NCI-H510A (cell line): ENCODE measurements around the gene HDAC1.

Experiments used
- DNase-seq: peaks from one replicate; lab custom pipeline; 2025; lab: John Stamatoyannopoulos, UW

HDAC1 gene

DNA sequence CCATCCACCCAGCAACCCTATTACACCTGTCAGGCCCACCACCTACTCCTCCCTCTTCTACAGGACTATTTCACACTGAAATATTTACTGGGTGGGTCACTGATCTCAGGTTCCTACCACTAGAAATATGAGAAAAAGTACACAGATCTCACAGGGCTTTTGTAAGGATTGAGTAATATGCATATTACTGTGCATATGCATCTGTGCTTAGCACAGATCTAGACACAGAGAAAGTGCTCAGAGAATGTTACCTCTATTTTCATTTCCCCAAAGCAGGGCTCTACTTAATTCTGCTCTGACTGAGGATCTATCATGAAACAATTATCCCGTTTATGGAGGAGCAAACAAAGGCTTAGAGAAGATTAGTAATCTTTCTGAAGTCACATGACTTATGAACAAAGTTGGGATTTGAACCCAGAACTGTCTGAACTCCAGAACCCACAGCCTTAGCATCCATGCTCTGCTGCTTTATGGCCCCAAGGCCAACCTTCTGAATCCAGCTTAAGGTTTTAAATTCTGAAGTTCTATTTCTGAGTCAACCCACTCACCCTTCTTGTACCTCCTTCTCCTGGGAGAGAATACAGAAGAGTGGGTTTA lies 82.2 kb downstream of the HDAC1 start:
- no peak for DNase-seq

DNA sequence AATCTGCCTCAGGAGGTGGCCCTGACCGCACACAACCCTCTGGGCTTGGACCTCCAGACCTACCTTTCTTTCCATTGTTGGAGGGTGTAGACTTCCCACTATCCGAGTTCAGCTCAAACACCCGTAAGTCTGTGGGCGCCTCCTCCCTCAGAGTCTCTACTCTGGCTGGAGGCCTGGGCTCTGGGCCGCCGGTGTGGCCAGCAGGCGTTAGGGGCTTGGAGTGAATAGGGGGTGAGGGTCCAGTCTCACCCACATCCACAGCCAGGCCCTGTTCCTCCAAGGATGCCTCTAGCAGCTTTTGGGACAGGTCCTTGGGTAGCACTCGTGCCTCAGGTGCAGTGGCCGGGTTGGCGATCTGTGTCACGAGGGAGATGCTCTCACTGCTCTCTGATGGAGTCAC lies 84.3 kb downstream of the HDAC1 start:
- no peak for DNase-seq

DNA sequence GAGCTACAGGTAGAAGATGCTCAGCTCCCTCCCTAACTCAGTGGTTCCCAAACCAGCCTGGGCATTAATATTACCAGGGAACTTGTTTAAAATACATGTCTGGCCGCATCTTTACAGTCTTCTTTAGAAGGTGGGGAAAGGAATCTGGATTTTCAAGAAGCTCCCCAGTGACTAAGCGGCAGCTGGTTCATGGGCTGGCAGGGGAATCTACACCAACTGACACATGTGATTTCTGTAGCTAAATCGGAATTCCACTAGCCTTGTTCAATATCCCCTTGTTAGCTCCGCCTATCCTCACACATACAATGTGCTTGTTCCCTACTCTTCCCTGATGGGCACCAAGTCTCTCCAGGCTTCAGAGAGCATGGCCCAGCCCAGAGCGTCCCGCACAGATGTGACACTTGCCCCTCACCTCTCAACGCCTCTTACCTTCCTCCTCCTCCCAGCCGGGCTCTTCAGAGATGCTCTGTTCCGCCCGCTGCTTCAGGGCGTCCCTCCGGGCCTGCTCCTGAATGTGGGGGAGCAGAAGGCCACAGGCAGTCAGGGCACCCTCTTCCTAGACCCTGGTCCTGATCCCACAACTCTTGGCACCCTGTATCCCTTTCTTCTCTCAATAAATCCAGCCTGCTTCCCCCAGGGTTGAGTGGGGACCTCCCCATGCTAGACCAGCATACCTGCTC lies 85.8 kb downstream of the HDAC1 start:
- DNase-seq: no peak

DNA sequence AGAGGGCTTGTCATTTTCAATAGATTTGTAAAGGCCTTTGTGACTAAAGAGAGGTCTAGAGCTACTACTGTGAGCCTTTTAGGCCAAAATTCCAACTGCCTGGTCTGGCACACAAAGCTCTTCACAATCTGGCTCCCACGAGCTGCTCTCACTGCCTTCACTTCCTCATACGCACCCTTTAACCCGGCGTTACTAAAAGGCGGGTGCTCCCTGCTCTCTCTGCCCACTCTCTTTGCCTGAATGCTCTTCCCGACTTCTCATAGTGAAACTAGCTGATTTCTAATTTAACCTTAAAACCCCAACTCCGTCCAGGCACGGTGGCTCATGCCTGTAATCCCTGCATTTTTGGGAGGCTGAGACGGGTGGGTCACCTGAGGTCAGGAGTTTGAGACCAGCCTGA lies 88.2 kb downstream of the HDAC1 start:
- DNase-seq: no peak
